GM12875 (cell line): ENCODE measurements around the gene TOP2B.

ENCODE experiments used
- H3K4me3 ChIP-seq: one replicate; pipeline ENCODE4 v1.5.1; 2011; ENCODE audit warnings: low read depth, low read length, control low read depth
- CTCF ChIP-seq: IDR thresholded peaks from 2 replicates; pipeline ENCODE4 v1.5.1; 2011; ENCODE audit warnings: low read depth, mild to moderate bottlenecking, control low read depth, inconsistent platforms, low read length, moderate library complexity, borderline replicate concordance; ENCODE audit not compliant: insufficient read depth

TOP2B gene

GRCh38 chr3:25564075-25564474, 100.6 kb downstream of the TOP2B start:
- H3K4me3 ChIP-seq = no peak overlapping the region
- no peak for TF ChIP-seq CTCF

DNA sequence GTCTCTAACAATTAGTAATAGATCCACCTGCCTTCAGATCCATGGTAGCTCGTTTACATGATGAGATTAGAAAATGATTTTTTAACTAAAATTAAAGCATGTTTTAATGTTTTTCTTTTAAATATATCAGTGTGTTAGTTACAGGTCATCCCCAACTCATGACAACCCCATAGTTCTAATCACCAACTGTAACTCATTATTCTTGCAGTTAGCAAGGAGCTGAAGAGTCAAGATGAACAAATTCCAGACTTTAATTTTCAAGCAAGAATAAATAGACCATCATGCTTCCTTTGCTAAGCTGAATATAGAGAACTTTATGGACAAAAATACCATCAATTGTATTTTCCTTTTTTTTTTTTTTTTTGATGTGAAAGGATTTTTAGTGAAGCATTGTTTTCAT, 101.1 kb downstream of the TOP2B start:
- TF ChIP-seq CTCF = no peak
- H3K4me3 ChIP-seq = no peak overlapping the region

DNA sequence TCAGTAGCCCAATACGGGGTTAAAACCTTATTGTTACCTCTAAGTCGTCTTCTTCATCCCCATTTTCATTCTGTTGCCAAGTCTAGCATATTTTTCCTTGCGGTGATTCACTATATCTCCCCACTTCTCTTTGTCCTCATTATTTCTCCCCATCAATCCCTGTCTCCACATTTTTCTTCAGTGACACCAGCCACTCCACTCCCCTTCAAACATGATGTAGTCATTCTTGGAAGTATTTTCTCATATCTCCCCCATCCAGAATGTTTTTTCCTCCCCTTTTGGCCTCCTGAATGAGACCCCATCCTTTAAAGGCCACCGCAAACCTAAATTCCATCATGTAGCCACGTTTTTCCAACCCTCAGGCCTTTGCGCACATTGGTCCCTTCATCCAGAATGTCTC, 105.9 kb downstream of the TOP2B start:
- TF ChIP-seq CTCF = no peak
- no peak overlapping the region for H3K4me3 ChIP-seq

DNA sequence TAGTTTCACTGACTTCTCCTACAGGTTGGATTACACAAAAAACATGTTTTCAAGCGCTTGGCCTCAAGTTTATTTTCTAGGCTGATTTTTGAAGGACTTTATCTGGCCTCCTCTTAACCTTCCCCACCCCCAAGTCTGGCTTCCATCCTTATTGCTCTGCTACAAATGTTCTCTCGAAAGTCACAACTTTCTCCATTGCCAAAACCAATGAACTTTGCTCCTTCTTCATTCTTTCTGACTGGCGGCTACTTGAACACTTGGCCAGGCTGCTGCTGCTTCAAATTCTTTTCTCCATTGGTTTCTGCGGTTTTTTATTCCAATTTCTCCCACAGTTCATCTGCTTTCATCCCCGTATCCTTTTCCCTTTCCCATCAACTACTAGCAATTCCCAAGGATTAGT, 106.6 kb downstream of the TOP2B start:
- TF ChIP-seq CTCF = no peak
- no peak overlapping the region for H3K4me3 ChIP-seq

- no peak for TF ChIP-seq CTCF
- no peak overlapping the region for H3K4me3 ChIP-seq
Measured at GRCh38 chr3:25557694-25558093, 107.0 kb downstream of the TOP2B start.

DNA sequence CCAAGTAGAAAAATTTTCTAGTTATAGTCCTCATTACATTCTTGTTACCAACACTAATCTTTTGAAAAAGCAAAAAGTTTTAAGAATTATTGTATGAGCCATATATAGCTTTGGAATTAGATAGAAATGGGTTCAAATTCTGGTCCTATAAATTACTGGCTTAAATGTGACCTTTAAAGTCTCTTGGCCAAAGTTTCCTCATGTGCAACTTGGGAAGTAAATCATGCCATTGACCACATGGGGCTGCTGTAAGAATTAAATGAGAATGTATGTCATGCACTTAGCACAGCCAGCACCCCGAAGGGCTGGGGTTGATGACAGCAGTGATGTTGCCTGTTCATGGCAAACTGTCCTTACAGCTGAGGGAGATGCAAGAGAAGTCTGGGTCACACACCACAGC, 108.3 kb downstream of the TOP2B start:
- TF ChIP-seq CTCF = no peak

DNA sequence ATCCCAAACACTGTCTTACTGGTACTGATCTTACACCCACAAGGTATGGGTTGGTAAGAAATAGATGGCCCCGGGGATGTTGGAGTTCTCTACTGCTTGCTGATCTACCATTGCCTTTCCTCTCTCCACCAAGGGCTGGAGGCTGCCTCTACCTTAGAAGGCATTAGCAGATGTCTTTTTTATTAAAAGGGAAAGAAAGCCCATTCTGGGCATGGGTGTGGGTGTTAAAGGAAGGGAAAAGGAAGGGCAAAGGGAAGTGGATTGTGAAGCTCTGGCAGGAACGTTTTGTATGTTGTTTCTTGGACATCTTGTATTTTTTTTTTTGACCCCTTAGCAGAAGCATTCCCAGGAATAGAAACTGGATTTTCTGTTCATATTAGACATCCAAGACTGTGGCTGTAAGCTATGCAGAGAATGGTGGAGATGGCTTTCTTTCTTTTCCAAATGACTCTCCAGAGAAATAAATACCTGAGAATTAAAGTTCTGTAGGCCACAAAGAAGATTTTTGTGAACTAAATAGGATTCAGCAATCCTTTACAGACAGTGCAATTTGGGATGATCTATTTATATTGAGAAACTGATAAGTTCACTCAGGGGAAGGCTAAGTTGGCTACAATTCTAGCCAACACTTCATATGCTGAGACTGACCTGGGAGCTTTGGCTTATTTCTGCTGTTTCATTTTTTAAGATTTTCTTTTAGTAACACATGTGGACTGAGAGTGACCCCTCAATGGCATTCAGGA, 108.8 kb downstream of the TOP2B start:
- TF ChIP-seq CTCF = no peak
- H3K4me3 ChIP-seq = no peak overlapping the region

More for the DNA sequence above, 108.3 kb downstream of the TOP2B start:
- no peak overlapping the region for H3K4me3 ChIP-seq
